ENCODE data around the gene AHSG.

The AHSG gene

GRCh38 chr3:186592682-186593081 lies 20.2 kb upstream of the AHSG start:
- no peak for DNase-seq (ENCODE audit: low spot score)

DNA sequence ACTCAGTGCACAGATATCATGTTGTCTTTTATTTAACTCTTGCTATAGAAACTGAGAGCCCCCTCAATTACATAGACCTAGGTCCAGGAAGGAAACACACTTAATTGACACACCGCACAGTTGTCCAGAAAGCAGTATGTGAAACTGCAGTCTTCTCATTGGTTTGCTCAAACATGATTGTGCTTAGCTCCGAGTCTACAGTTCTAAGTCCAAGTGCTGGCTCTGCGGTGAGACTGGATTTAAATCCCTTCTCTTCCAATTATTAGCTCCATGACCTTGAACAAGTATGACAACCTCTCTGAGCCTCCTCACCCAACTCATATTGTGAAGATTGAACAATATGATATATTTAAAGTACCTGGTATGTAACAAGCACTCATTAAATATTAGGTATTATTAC lies 19.0 kb upstream of the AHSG start:
- no peak for DNase-seq (ENCODE audit: low spot score)

- no peak for DNase-seq (ENCODE audit: low spot score)
Measured at GRCh38 chr3:186594591-186595113, 18.2 kb upstream of the AHSG start.

- no peak for DNase-seq (ENCODE audit: low spot score)
Measured at GRCh38 chr3:186596568-186597287, 16.1 kb upstream of the AHSG start.

GRCh38 chr3:186598108-186598784 lies 14.6 kb upstream of the AHSG start:
- no peak for DNase-seq (ENCODE audit: low spot score)

GRCh38 chr3:186598794-186599141 lies 14.1 kb upstream of the AHSG start:
- no peak for DNase-seq (ENCODE audit: low spot score)

- no peak for DNase-seq (ENCODE audit: low spot score)
Measured at GRCh38 chr3:186599142-186599784, 13.6 kb upstream of the AHSG start.

DNA sequence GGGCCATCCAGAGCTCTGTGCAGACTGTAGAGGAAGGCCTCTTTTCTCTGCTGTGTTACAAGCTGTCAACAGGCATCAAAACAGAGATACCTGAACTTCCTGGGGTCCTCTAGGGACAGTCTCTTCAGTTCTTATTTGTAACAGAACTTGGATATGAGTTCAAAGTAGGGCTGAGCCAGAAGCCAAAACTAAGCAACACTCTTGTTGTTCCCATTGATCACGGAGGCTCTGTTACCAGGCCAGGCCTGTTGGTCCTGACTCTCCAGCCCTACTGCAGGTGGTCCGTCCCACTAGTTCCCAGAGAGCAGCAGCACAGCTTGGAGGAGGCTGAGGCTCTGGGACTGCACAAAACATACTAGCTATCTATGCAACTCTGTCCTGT lies 13.1 kb upstream of the AHSG start:
- no peak for DNase-seq (ENCODE audit: low spot score)

- no peak for DNase-seq (ENCODE audit: low spot score)
Measured at GRCh38 chr3:186600896-186601295, 12.0 kb upstream of the AHSG start.

- no peak for DNase-seq (ENCODE audit: low spot score)
Measured at GRCh38 chr3:186603159-186603558, 9.7 kb upstream of the AHSG start.

GRCh38 chr3:186605078-186605477 lies 7.8 kb upstream of the AHSG start:
- no peak for DNase-seq (ENCODE audit: low spot score)

DNA sequence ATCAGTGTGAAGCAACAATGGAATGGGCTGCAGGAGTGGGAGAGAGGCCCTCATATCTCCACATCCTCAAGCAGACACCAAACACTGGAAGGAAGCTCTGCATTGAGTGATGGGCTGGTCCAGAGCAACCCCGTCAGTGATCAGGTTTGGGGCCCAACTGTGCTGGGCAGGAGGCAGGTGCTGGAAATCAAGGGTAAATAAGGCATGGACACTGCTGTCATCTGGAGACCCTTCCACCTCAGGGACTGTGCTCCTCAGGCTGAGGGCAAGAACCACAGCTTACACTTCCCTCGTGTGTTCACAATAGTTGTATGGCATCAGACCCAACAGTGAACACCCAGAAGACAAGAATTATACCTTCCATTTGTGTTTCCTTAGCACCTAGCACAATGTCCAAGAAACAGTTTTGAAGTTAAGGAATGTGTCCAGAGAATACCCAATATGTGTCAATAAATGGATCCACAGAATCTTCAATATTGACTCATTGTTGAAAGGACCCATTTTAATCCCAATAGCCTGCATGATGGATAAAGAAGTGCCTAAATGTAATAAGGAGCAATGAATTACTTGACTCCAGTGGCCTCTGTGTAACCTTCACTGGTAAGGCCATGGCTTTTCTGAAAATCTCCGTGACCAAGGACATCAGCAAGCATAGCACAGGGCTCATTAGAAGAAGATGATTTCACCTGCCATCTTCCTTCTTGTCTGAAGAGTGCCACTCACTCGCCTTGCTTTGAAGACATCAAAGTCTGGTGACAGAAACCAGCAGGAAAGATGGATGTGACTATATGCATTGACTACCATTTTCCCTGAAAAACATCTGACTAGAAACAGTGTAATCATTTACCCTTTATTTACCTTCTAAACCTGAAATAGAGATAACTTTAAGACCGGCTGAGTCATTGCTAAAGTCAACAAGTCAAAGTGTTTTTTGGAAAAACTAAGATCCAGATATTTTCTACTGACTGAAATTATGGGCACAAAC lies 7.0 kb upstream of the AHSG start:
- DNase-seq (ENCODE audit: low spot score): no peak

DNA sequence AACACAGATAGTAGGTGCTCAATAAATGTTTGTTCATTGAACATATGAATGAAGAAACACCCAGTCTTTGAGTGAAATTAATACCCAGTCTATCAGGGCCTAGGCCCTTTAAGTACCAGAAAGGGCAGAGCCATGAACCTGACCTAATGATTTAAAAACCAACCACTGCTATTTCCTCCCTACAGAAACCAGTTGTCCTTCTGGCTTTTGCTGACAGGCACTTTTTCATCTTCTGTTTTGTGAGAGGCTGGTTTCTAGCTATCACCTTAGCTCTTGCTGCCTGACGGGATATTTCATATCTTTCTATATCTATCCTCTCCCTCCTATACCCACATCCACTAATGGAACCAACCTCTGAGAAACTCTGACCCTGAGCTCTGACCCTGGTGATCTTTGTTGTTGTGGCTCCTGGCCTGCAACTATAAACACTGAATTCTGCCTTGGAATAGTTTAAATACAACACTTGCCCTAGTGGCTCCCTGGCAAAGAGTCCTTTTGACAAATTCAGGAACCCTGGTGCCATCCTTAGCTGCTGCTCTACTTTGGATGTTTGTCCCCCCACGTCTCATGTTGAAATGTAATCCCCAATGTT lies 4.1 kb upstream of the AHSG start:
- no peak for DNase-seq (ENCODE audit: low spot score)

DNA sequence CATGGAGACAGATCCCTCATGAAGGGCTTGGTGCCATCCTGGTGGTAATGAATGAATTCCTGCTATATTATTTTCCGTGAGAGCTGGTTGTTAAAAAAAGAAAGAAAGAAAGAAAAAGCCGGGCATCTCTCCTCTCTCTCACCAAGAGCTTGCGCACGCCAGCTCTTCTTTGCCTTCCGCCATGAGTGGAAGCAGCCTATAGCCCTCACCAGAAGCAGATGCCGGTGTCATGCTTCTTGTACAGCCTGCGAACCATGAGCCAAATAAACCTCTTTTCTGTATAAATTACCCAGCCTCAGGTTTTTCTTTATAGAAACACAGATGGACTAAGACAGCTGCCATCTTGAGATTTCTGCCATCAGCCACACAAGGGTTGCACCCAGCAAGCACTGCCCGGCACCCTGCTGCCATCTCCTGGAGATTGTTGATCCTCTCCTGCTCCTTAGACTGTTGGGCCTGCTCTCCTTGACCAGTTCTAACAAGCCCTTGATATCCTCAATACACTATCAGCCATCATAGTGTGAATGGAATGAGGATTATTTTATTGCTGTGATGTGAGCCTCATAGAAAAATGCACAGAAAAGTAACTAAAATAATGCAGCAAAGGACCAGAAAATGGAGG lies 3.5 kb upstream of the AHSG start:
- no peak for DNase-seq (ENCODE audit: low spot score)

DNA sequence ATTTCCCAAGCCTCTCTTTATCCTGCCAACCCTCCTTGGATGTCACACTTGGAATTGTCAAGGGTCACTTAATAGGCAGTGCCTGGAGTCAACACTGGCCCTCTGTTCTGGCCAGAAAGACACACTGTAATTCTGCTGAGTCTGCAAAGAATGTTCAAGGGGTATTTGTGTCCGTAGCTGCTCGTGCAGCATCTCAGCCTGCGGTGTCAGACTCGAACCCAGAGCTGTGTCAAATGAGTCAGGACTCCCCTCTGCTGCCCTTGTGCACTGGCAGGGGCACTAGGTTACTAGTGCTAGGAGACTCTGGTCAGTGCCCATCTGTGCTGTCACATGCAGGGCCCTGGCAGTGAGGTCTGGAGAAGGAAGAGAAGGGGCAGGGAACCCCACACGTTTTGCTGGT lies 795 bp upstream of the AHSG start:
- DNase-seq (ENCODE audit: low spot score): no peak

GRCh38 chr3:186613637-186614265 lies 891 bp downstream of the AHSG start:
- DNase-seq (ENCODE audit: low spot score): no peak

GRCh38 chr3:186614266-186614596 lies 1.4 kb downstream of the AHSG start:
- no peak for DNase-seq (ENCODE audit: low spot score)

GRCh38 chr3:186614597-186615483 lies 2.0 kb downstream of the AHSG start:
- peak; percentile 91 for DNase-seq (ENCODE audit: low spot score)

DNA sequence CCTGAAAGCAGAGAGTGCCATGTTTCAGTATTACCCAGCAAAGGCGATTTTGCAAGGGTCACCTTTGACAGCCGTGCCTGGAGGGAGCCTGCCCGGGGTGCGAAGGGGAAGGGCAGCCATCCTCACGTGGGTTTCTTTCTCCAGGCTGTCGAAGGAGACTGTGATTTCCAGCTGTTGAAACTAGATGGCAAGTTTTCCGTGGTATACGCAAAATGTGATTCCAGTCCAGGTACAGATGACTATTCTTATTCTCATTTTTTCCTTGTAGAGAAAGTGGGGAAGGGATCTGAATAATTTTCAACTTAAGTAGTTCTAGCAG lies 3.4 kb downstream of the AHSG start:
- DNase-seq (ENCODE audit: low spot score): no peak

Data from Ammon's horn (tissue), 1 donor.